GM12878 (cell line): ENCODE results near the gene PDE6C. TPM values are rescaled to one million over a fixed set of nuclear protein-coding genes. Genes with fewer than 3 reads are reported as not detected.

Experiments used
- ATAC-seq: fragments of 200-7000 bp; cut with Tn5 transposase; 3 replicates; pipeline ENCODE4 v1.9.1; 2020; ENCODE audit warnings: mild to moderate bottlenecking, moderate library complexity
- BruUV-seq: library from RNA; stranded (reverse); fragments of 400-500 nt; replicated peaks from 2 replicates; lab custom pipeline; 2021; lab: Mats Ljungman, UMichigan
- CTCF ChIA-PET: fragments of 300-600 bp; sonication (Branson Sonifier 250); formaldehyde crosslinking; extraction: SDS; loops from one replicate; lab custom pipeline; 2021; ENCODE audit warnings: inconsistent platforms; lab: Yijun Ruan, JAX
- POLR2A ChIA-PET: fragments of 350-600 bp; formaldehyde crosslinking; extraction: SDS; loops from one replicate; lab custom pipeline; 2021; ENCODE audit warnings: inconsistent platforms; lab: Charles Lee
- RAD21 ChIA-PET: fragments of 300-600 bp; sonication (Branson Sonifier 250); formaldehyde crosslinking; loops from one replicate; lab custom pipeline; 2023; ENCODE audit warnings: antibody characterized with exemption; ENCODE audit not compliant: unreplicated experiment; lab: Charles Lee
- SMC1A ChIA-PET: fragments of 300-600 bp; sonication (Branson Sonifier 250); formaldehyde crosslinking; loops from one replicate; lab custom pipeline; 2023; ENCODE audit not compliant: unreplicated experiment, uncharacterized antibody; lab: Charles Lee
- DNase-seq: peaks from one replicate; pipeline ENCODE4 v3.0.0-alpha.2; 2011; ENCODE audit warnings: low read depth, low spot score
- FAIRE-seq: peaks from 3 replicates; lab custom pipeline; 2011; peaks lifted over from hg19 to GRCh38; lab: Jason Lieb, UNC
- H2AFZ ChIP-seq: 2 replicates; pipeline ENCODE4 v1.6.0; 2011; ENCODE audit warnings: low read depth, low read length, control low read depth; ENCODE audit not compliant: control insufficient read depth
- H3K27ac ChIP-seq: 2 replicates; pipeline ENCODE4 v1.5.1; 2011; ENCODE audit warnings: control low read depth; ENCODE audit not compliant: control insufficient read depth, insufficient read depth
- H3K27me3 ChIP-seq, 2 experiments: replicated peaks in 1 of 2; 2 replicates each; pipeline versions ENCODE4 v1.6.0 to v1.6.1; 2011; ENCODE audit warnings: low read length in 1 of 2; ENCODE audit not compliant: control insufficient read depth in 2 of 2, insufficient read depth in 2 of 2
- H3K36me3 ChIP-seq, 2 experiments: 2 replicates each; pipeline ENCODE4 v1.5.1; 2011; ENCODE audit warnings: low read length in 1 of 2; ENCODE audit not compliant: control insufficient read depth in 2 of 2, insufficient read depth in 2 of 2
- H3K4me1 ChIP-seq: 2 replicates; pipeline ENCODE4 v1.6.1; 2011; ENCODE audit warnings: mild to moderate bottlenecking, low read length, moderate library complexity, mixed read lengths; ENCODE audit not compliant: control insufficient read depth, insufficient read depth
- H3K4me2 ChIP-seq: 2 replicates; pipeline ENCODE4 v1.6.0; 2011; ENCODE audit warnings: control low read depth; ENCODE audit not compliant: control insufficient read depth, insufficient read depth
- H3K4me3 ChIP-seq: fragments of 200-600 bp; sonication (generic); 2 replicates; pipeline ENCODE4 v1.5.1; 2016
- H3K79me2 ChIP-seq: 2 replicates; pipeline ENCODE4 v1.6.0; 2011; ENCODE audit warnings: low read length; ENCODE audit not compliant: control insufficient read depth, insufficient read depth
- H3K9ac ChIP-seq: 2 replicates; pipeline ENCODE4 v1.8.0; 2011; ENCODE audit warnings: low read length, control low read depth, mixed read lengths; ENCODE audit not compliant: control insufficient read depth, insufficient read depth
- H3K9me3 ChIP-seq: replicated peaks from 3 replicates; pipeline ENCODE4 v1.5.1; 2011; ENCODE audit warnings: mild to moderate bottlenecking, low read length; ENCODE audit not compliant: control insufficient read depth, insufficient read depth
- H4K20me1 ChIP-seq: 2 replicates; pipeline ENCODE4 v1.6.0; 2011; ENCODE audit not compliant: control insufficient read depth, insufficient read depth
- BCLAF1 ChIP-seq: fragments of 450-650 bp; IDR thresholded peaks from 2 replicates; pipeline ENCODE4 v1.6.1; 2017; ENCODE audit warnings: antibody characterized with exemption, mild to moderate bottlenecking, moderate library complexity
- BRCA1 ChIP-seq: IDR thresholded peaks from 2 replicates; pipeline ENCODE4 v1.6.1; 2011; ENCODE audit warnings: low read depth, low read length, improper control_type of control experiment
- CUX1 ChIP-seq: IDR thresholded peaks from 2 replicates; pipeline ENCODE4 v1.6.1; 2012; ENCODE audit warnings: improper control_type of control experiment, low read depth, low read length; ENCODE audit not compliant: insufficient replicate concordance
- E4F1 ChIP-seq: fragments of 450-650 bp; IDR thresholded peaks from 2 replicates; pipeline ENCODE4 v1.6.1; 2018; ENCODE audit warnings: borderline replicate concordance, mild to moderate bottlenecking; ENCODE audit not compliant: partially characterized antibody
- FOXK2 ChIP-seq: fragments of 450-650 bp; IDR thresholded peaks from 2 replicates; pipeline ENCODE4 v1.6.1; 2017; ENCODE audit warnings: mild to moderate bottlenecking, moderate library complexity
- IRF3 ChIP-seq: fragments of 450-650 bp; IDR thresholded peaks from 2 replicates; pipeline ENCODE4 v1.6.1; 2014; ENCODE audit warnings: mild to moderate bottlenecking
- JUNB ChIP-seq: IDR thresholded peaks from 2 replicates; pipeline ENCODE4 v1.6.1; 2016; ENCODE audit warnings: antibody characterized with exemption, mild to moderate bottlenecking
- MEF2A ChIP-seq: IDR thresholded peaks from 2 replicates; pipeline ENCODE4 v1.6.1; 2011; ENCODE audit warnings: low read depth, mild to moderate bottlenecking, low read length, moderate library complexity; ENCODE audit not compliant: insufficient read depth
- MYC ChIP-seq: IDR thresholded peaks from 2 replicates; pipeline ENCODE4 v1.6.1; 2011; ENCODE audit warnings: mild to moderate bottlenecking, low read length, moderate library complexity, inconsistent platforms; ENCODE audit not compliant: insufficient read depth, insufficient replicate concordance, insufficient read length, severe bottlenecking
- SPI1 ChIP-seq: IDR thresholded peaks from 2 replicates; pipeline ENCODE4 v1.6.1; 2011; ENCODE audit warnings: low read depth, mild to moderate bottlenecking, low read length, moderate library complexity, borderline replicate concordance; ENCODE audit not compliant: insufficient read depth
- TAF1 ChIP-seq: IDR thresholded peaks from 2 replicates; pipeline ENCODE4 v1.6.1; 2011; ENCODE audit warnings: mild to moderate bottlenecking, low read depth, low read length, borderline replicate concordance
- WRNIP1 ChIP-seq: IDR thresholded peaks from 2 replicates; pipeline ENCODE4 v1.6.1; 2011; ENCODE audit warnings: low read depth, low read length, improper control_type of control experiment, borderline replicate concordance
- ZNF207 ChIP-seq: fragments of 450-650 bp; IDR thresholded peaks from 2 replicates; pipeline ENCODE4 v1.6.1; 2014; ENCODE audit warnings: antibody characterized with exemption, mild to moderate bottlenecking, borderline replicate concordance
- WGBS: methylation state at CpG from one replicate; pipeline ENCODE4 v1.1.6; 2016; ENCODE audit warnings: low lambda C conversion rate; ENCODE audit not compliant: insufficient replicate concordance, insufficient coverage; ENCODE audit errors: missing lambda C conversion rate; 5-methylcytosine and 5-hydroxymethylcytosine counted together
- in situ Hi-C: fragments of 300-500 bp; cut with MboI; formaldehyde crosslinking; loops from 9 replicates; pipeline ENCODE4 v1.14.3; 2018; ENCODE audit warnings: mixed read lengths
- intact Hi-C: fragments of 100-400 bp; cut with micrococcal nuclease; formaldehyde crosslinking; loops from one replicate; pipeline ENCODE4 v1.14.2; 2022; ENCODE audit not compliant: unreplicated experiment
- polyA plus RNA-seq, 11 experiments: library from polyadenylated mRNA; depleted of rRNA in 4 of 11; unstranded in 6 of 11; stranded (reverse) in 5 of 11; fragments of >200 nt; fragmentation: Nextera tagmentation in 4 of 11; fragmentation: Illumina TruSeq in 1 of 11; extraction: Ambion mirVana in 4 of 11; extraction: Trizol in 1 of 11; gene quantifications; 1 replicate in 1 of 11; 2 replicates in 10 of 11; pipeline versions ENCODE4 v1.2.1 to v1.2.3, GENCODE V29; 2011 to 2016; ENCODE audit warnings: inconsistent platforms in 2 of 11, missing spikeins in 2 of 11, low read depth in 1 of 11
- total RNA-seq, 4 experiments: library from RNA; depleted of rRNA in 3 of 4; stranded (reverse); fragments of >200 nt in 3 of 4; fragmentation: Illumina TruSeq in 1 of 4; extraction: Trizol in 1 of 4; gene quantifications; 2 replicates each; pipeline versions ENCODE4 v1.2.1 to v1.2.3, GENCODE V29; 2013 to 2021

The PDE6C gene
- total and polyA plus RNA-seq, 10 of the 15 experiments (the other 5 are each of a cell fraction or from before 2014, with no cell fraction given): not detected

GRCh38 chr10:93613126-93613525 lies 789 bp downstream of the PDE6C start:
- Histone ChIP-seq H3K9ac (no peak overlapping the region), H3K4me3 (no peak overlapping the region), H4K20me1 (no peaks in the 10 kb centered on the region), H3K9me3 (no peaks in the 10 kb centered on the region), H3K27me3 (no peaks in the 10 kb centered on the region), H3K4me2 (no peak overlapping the region), H3K36me3 (no peaks in the 10 kb centered on the region), H3K79me2 (no peaks in the 10 kb centered on the region), H3K4me1 (peaks cover 4% of the 10 kb centered on the region), H2AFZ (no peak overlapping the region), H3K27ac (no peak overlapping the region)
- DNase-seq (no peak), FAIRE-seq (no peak), ATAC-seq (no peak)
- POLR2A ChIA-PET: no interaction called here
- RAD21 ChIA-PET: no interaction called here
- intact Hi-C loops (no loop called here), in situ Hi-C loops (no loop called here)
- SMC1A ChIA-PET: no interaction called here
- WGBS: 25% methylated on average over 3 of the region's 3 CpGs
- CTCF ChIA-PET: no interaction called here
- BruUV-seq: no TSS peak
- TF ChIP-seq CUX1 (no peak), JUNB (no peak), BRCA1 (no peak), MYC (no peak), IRF3 (no peak), TAF1 (no peak), WRNIP1 (no peak), ZNF207 (no peak), FOXK2 (no peak), E4F1 (no peak), MEF2A (no peak), BCLAF1 (no peak), SPI1 (no peak)
